PC-9 (cell line): ENCODE results near the gene AHDC1.

Source experiments
- EZH2 ChIP-seq: fragments of 200-600 bp; sonication (generic); IDR thresholded peaks from 2 replicates; pipeline ENCODE4 v1.8.0; 2017; ENCODE audit warnings: antibody characterized with exemption, low read depth
- TF ChIP-seq, protein P1 (sequence below): fragments of 200-600 bp; sonication (generic); conservative IDR thresholded peaks from 2 replicates; pipeline ENCODE4 v1.6.1; 2017; ENCODE audit warnings: mixed run types, antibody characterized with exemption, mild to moderate bottlenecking, moderate library complexity

DNA sequence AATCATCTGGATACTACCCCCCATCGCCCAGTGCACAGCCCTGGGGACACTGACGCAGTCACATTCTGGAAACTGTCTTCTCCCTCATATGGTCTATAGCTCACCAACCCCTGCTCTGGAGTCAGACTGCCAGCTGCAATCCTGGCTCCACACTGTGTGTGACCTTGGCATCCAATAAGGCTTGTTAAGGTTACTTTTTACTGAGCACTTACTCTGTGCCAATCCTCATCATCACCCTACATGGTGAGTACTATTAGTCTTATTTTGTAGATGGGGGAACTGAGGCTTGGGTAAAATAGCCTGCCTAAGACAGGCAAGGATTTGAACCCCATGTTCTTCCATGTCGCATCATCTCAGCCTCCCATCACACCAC lies 34.9 kb downstream of the AHDC1 start:
- TF ChIP-seq, protein P1, sequence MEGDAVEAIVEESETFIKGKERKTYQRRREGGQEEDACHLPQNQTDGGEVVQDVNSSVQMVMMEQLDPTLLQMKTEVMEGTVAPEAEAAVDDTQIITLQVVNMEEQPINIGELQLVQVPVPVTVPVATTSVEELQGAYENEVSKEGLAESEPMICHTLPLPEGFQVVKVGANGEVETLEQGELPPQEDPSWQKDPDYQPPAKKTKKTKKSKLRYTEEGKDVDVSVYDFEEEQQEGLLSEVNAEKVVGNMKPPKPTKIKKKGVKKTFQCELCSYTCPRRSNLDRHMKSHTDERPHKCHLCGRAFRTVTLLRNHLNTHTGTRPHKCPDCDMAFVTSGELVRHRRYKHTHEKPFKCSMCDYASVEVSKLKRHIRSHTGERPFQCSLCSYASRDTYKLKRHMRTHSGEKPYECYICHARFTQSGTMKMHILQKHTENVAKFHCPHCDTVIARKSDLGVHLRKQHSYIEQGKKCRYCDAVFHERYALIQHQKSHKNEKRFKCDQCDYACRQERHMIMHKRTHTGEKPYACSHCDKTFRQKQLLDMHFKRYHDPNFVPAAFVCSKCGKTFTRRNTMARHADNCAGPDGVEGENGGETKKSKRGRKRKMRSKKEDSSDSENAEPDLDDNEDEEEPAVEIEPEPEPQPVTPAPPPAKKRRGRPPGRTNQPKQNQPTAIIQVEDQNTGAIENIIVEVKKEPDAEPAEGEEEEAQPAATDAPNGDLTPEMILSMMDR, result no peak
- no peak for TF ChIP-seq EZH2
